Hepatocyte (in vitro differentiated cells): ENCODE data around the gene S100A4. TPM values are rescaled to one million over a fixed set of nuclear protein-coding genes. Genes with fewer than 3 reads are reported as not detected.

Experiments
- DNase-seq: peaks from one replicate; pipeline ENCODE4 v3.0.0-alpha.2; 2016; ENCODE audit warnings: low spot score
- H2AFZ ChIP-seq: fragments of 200-600 bp; sonication (generic); 2 replicates; pipeline ENCODE4 v1.6.0; 2016; ENCODE audit warnings: antibody characterized with exemption, mild to moderate bottlenecking
- H3K27ac ChIP-seq: fragments of 200-600 bp; sonication (generic); 2 replicates; pipeline ENCODE4 v1.5.1; 2016; ENCODE audit warnings: mild to moderate bottlenecking
- H3K27me3 ChIP-seq: fragments of 200-600 bp; sonication (generic); 2 replicates; pipeline ENCODE4 v1.6.1; 2016
- H3K36me3 ChIP-seq: fragments of 200-600 bp; sonication (generic); replicated peaks from 2 replicates; pipeline ENCODE4 v1.5.1; 2016; ENCODE audit warnings: low read depth; ENCODE audit not compliant: insufficient read depth
- H3K4me1 ChIP-seq: fragments of 200-600 bp; sonication (generic); 2 replicates; pipeline ENCODE4 v1.5.1; 2016; ENCODE audit warnings: mild to moderate bottlenecking, moderate library complexity; ENCODE audit not compliant: insufficient read depth
- H3K4me2 ChIP-seq: fragments of 200-600 bp; sonication (generic); 2 replicates; pipeline ENCODE4 v1.6.0; 2016
- H3K4me3 ChIP-seq: fragments of 200-600 bp; sonication (generic); 2 replicates; pipeline ENCODE4 v1.5.1; 2016; ENCODE audit warnings: mild to moderate bottlenecking
- H3K79me2 ChIP-seq: fragments of 200-600 bp; sonication (generic); 2 replicates; pipeline ENCODE4 v1.6.0; 2017; ENCODE audit warnings: mild to moderate bottlenecking
- H3K9me2 ChIP-seq: fragments of 200-600 bp; sonication (generic); replicated peaks from 2 replicates; pipeline ENCODE4 v1.6.0; 2017; ENCODE audit warnings: mild to moderate bottlenecking; ENCODE audit not compliant: insufficient read depth
- H3K9me3 ChIP-seq: fragments of 200-600 bp; sonication (generic); 2 replicates; pipeline ENCODE4 v1.5.1; 2016; ENCODE audit warnings: low read depth, mild to moderate bottlenecking
- H4K20me1 ChIP-seq: fragments of 200-600 bp; sonication (generic); 2 replicates; pipeline ENCODE4 v1.6.0; 2016; ENCODE audit warnings: mild to moderate bottlenecking; ENCODE audit not compliant: insufficient read depth, poor library complexity, severe bottlenecking
- CTCF ChIP-seq: fragments of 200-600 bp; sonication (generic); IDR thresholded peaks from 2 replicates; pipeline ENCODE4 v1.5.1; 2016; ENCODE audit warnings: antibody characterized with exemption, mild to moderate bottlenecking; ENCODE audit not compliant: poor library complexity
- EZH2 ChIP-seq: fragments of 200-600 bp; sonication (generic); IDR thresholded peaks from 2 replicates; pipeline ENCODE4 v1.6.1; 2016; ENCODE audit warnings: antibody characterized with exemption, mild to moderate bottlenecking, borderline replicate concordance
- EZH2phosphoT487 ChIP-seq: fragments of 200-600 bp; sonication (generic); IDR thresholded peaks from one replicate; pipeline ENCODE4 v1.6.1; 2018; ENCODE audit warnings: antibody characterized with exemption, mild to moderate bottlenecking, low read depth, moderate library complexity; ENCODE audit not compliant: unreplicated experiment, severe bottlenecking
- WGBS: methylation state at CpG from one replicate; pipeline ENCODE4 v1.1.6; 2016; ENCODE audit warnings: low lambda C conversion rate; ENCODE audit errors: missing lambda C conversion rate; 5-methylcytosine and 5-hydroxymethylcytosine counted together
- polyA plus RNA-seq: library from polyadenylated mRNA; unstranded; fragments of >200 nt; fragmentation: Nextera tagmentation; extraction: Ambion mirVana; gene quantifications from 2 replicates; pipeline ENCODE4 v1.2.1, GENCODE V29; 2016
- total RNA-seq: library from RNA; depleted of rRNA; stranded (reverse); fragments of >200 nt; gene quantifications from 2 replicates; pipeline ENCODE4 v1.2.3, GENCODE V29; 2014

Gene S100A4
- total and polyA plus RNA-seq, 2 experiments from 2014 or later, result 64.1 to 116 TPM

GRCh38 chr1:153544453-153545066, 1.0 kb downstream of the S100A4 start:
- no peaks in the 10 kb centered on the region for H3K9me3 ChIP-seq
- H3K27ac ChIP-seq, result peak overlapping the region; percentile 97
- H3K79me2 ChIP-seq, result peaks cover 9% of the 10 kb centered on the region
- peaks cover 61% of the 10 kb centered on the region for H3K4me1 ChIP-seq
- H3K4me2 ChIP-seq, result peak overlapping the region; percentile 72
- H3K27me3 ChIP-seq, result no peaks in the 10 kb centered on the region
- 34% methylated on average over 10 of the region's 10 CpGs for WGBS
- no peaks in the 10 kb centered on the region for H3K36me3 ChIP-seq
- TF ChIP-seq CTCF (no peak), EZH2 (no peak), EZH2phosphoT487 (no peak)
- no peak overlapping the region for H3K4me3 ChIP-seq
- H4K20me1 ChIP-seq, result no peaks in the 10 kb centered on the region
- H3K9me2 ChIP-seq, result no peaks in the 10 kb centered on the region
- H2AFZ ChIP-seq, result peak overlapping the region; percentile 21
- DNase-seq, result no peak

GRCh38 chr1:153543736-153544135, 1.9 kb downstream of the S100A4 start:
- no peak overlapping the region for H2AFZ ChIP-seq
- H3K9me3 ChIP-seq, result no peaks in the 10 kb centered on the region
- no peaks in the 10 kb centered on the region for H3K36me3 ChIP-seq
- WGBS, result 84% methylated on average over 4 of the region's 4 CpGs
- H3K4me1 ChIP-seq, result peaks cover 53% of the 10 kb centered on the region
- H3K4me2 ChIP-seq, result peak overlapping the region; percentile 72
- peaks cover 9% of the 10 kb centered on the region for H3K79me2 ChIP-seq
- DNase-seq, result no peak
- H3K4me3 ChIP-seq, result no peak overlapping the region
- H3K27ac ChIP-seq, result peak overlapping the region; percentile 97
- no peaks in the 10 kb centered on the region for H4K20me1 ChIP-seq
- H3K9me2 ChIP-seq, result no peaks in the 10 kb centered on the region
- no peak for TF ChIP-seq EZH2phosphoT487
- no peak for TF ChIP-seq EZH2
- TF ChIP-seq CTCF, result no peak
- no peaks in the 10 kb centered on the region for H3K27me3 ChIP-seq

GRCh38 chr1:153542956-153543711, 2.5 kb downstream of the S100A4 start:
- no peak overlapping the region for H2AFZ ChIP-seq

More at GRCh38 chr1:153542956-153543711, 2.5 kb downstream of the S100A4 start:
- Histone ChIP-seq H3K36me3 (no peaks in the 10 kb centered on the region), H3K9me3 (no peaks in the 10 kb centered on the region), H3K4me1 (peaks cover 47% of the 10 kb centered on the region), H3K27ac (peak overlapping the region; percentile 97), H3K27me3 (no peaks in the 10 kb centered on the region), H4K20me1 (no peaks in the 10 kb centered on the region), H3K4me2 (peak overlapping the region; percentile 72), H3K79me2 (peaks cover 9% of the 10 kb centered on the region), H3K9me2 (no peaks in the 10 kb centered on the region), H3K4me3 (no peak overlapping the region)
- TF ChIP-seq EZH2 (no peak), EZH2phosphoT487 (no peak), CTCF (no peak)
- no peak for DNase-seq
- WGBS, result 67% methylated on average over 13 of the region's 13 CpGs
